Measurements from ENCODE around the gene GPR68.

- no peak for TF ChIP-seq CTCF (IDR thresholded peaks at IDR 0.05; ENCODE audit: poor library complexity)
- no peak for TF ChIP-seq EZH2 (IDR thresholded peaks at IDR 0.05; ENCODE audit: borderline replicate concordance)
- TF ChIP-seq EZH2phosphoT487 (IDR thresholded peaks at IDR 0.05; ENCODE audit: low read depth, severe bottlenecking, unreplicated experiment), result no peak
These were observed 23.9 kb downstream of the GPR68 start for GRCh38 chr14:91220581-91221000.
